HG03066 (cell line): ENCODE measurements around the gene RPL22.
"Not testable (repeated sequence)": the region's sequence is repeated elsewhere in the genome, so short reads cannot be mapped to it uniquely, and the experiment has no call there.

Experiments
- ATAC-seq: cut with Tn5 transposase; IDR thresholded peaks from one replicate; pipeline ENCODE4 v1.9.1; 2021; ENCODE audit warnings: low read depth; ENCODE audit not compliant: unreplicated experiment

Gene RPL22

GRCh38 chr1:6234502-6235295, 35.3 kb upstream of the RPL22 start:
- ATAC-seq = no peak

- no peak for ATAC-seq
These were observed 34.0 kb upstream of the RPL22 start for GRCh38 chr1:6233376-6233775.

- ATAC-seq = no peak
These were observed 26.3 kb upstream of the RPL22 start for GRCh38 chr1:6225651-6226050.

GRCh38 chr1:6224718-6225117, 25.3 kb upstream of the RPL22 start:
- ATAC-seq = no peak

- ATAC-seq = no peak
These were observed 24.2 kb upstream of the RPL22 start for GRCh38 chr1:6223617-6224016.

- no peak for ATAC-seq
These were observed 23.2 kb upstream of the RPL22 start for GRCh38 chr1:6222636-6223035.

GRCh38 chr1:6221210-6221784, 21.9 kb upstream of the RPL22 start:
- no peak for ATAC-seq

GRCh38 chr1:6220236-6220635, 20.8 kb upstream of the RPL22 start:
- ATAC-seq = no peak

- not testable (repeated sequence) for ATAC-seq
These were observed 20.2 kb upstream of the RPL22 start for GRCh38 chr1:6219641-6220040.

- no peak for ATAC-seq
These were observed 19.2 kb upstream of the RPL22 start for GRCh38 chr1:6218375-6219164.

GRCh38 chr1:6212193-6212959, 13.0 kb upstream of the RPL22 start:
- ATAC-seq = no peak

- no peak for ATAC-seq
These were observed 12.3 kb upstream of the RPL22 start for GRCh38 chr1:6211731-6212130.

- no peak for ATAC-seq
These were observed 11.4 kb upstream of the RPL22 start for GRCh38 chr1:6210591-6211355.

- no peak for ATAC-seq
These were observed 10.5 kb upstream of the RPL22 start for GRCh38 chr1:6209661-6210580.

GRCh38 chr1:6208723-6209660, 9.6 kb upstream of the RPL22 start:
- no peak for ATAC-seq

- ATAC-seq = no peak
These were observed 8.5 kb upstream of the RPL22 start for GRCh38 chr1:6207921-6208320.

GRCh38 chr1:6207075-6207885, 7.9 kb upstream of the RPL22 start:
- no peak for ATAC-seq
